HG02678 (cell line): ENCODE data around the gene VAC14.
"Not testable (repeated sequence)": the region's sequence is repeated elsewhere in the genome, so short reads cannot be mapped to it uniquely, and the experiment has no call there.

Experiments
- ATAC-seq: cut with Tn5 transposase; IDR thresholded peaks from one replicate; pipeline ENCODE4 v1.9.1; 2021; ENCODE audit warnings: mild to moderate bottlenecking, moderate library complexity; ENCODE audit not compliant: unreplicated experiment

VAC14 gene

DNA sequence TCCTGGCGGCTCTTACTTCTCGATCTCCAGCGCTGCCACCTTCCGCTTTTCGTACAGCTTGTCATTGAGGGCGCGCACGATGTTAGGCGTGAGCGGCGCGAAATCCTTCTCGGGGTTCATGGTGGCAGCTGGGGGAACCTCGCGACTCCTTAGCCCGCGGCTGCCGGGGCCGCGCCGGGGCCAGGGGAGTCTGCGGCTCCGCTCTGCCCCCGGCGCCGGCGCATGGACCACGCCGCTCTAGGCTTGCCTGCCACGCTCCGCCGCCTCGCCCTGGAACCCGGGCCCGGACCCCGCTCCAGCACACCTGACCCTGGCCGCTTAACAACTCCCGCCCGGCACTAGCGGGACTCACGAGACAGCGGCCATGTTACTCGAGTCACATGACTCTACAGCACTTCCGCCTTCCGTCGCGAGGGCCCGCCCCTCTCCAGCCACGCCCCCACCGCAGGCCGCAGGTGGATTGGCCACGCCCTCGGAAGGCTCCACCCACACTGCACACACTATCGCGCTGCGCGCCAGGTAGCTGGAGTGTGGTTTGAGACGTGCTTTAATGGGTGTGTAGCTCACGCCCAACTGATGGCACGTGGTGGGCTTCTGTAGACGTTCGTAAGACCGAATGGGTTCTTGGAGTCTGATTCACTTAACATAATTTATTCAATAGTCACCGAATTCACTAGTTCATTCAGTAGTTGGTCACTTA lies at the start of gene VAC14:
Gene VAC14 (minus strand): TSS at position 378 of the 700 bp plus-strand sequence. CDS start 258 bp downstream, at position 120.
- ATAC-seq, result peak; percentile 96

DNA sequence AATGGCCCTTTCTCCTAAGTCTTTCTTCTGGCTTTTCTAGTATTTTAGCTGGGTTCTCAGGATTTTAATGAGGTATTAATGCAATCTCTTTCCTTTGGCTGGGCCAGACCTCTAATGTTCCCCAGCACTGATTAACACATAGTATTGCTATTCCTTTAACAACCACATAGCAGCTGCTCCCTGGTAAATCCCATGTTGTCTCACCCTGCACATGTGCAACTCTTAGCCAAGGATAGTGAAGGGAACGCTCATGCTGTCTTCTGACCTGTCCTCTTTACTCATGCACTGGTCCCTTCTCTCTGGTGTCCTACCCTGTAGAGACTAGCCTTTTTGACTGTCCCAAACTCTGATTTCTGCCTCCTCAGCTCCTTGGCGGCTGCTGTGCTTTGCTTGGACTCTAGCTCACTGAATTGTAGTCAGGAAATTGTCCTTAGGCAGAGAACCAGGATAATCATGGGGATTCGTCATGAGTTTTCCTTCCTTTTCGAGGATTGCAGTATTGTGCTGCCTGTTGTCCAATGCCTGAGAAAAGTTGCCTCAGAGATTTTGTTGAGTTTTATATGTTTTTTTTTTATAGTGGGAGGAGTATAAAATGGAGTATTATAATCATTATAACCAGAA lies 22.6 kb upstream of the VAC14 start:
- ATAC-seq, result not testable (repeated sequence)

DNA sequence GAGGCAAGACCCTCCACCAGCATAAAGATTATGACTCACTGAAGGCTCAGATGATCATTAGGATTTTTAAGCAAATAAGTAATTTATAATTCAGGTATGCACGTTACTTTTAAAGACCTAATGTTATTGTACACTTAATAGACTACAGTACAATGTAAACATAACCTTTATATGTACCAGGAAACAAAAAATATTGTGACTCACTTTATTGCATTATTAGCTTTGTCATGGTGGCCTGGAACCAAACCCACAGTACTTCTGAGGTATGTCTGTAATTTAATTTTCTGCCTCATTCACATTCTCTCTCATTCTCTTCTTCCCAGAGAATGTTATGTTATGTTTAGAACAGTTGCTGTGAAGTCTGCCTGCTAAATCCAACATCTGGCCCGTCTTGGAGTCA lies 21.8 kb upstream of the VAC14 start:
- not testable (repeated sequence) for ATAC-seq

DNA sequence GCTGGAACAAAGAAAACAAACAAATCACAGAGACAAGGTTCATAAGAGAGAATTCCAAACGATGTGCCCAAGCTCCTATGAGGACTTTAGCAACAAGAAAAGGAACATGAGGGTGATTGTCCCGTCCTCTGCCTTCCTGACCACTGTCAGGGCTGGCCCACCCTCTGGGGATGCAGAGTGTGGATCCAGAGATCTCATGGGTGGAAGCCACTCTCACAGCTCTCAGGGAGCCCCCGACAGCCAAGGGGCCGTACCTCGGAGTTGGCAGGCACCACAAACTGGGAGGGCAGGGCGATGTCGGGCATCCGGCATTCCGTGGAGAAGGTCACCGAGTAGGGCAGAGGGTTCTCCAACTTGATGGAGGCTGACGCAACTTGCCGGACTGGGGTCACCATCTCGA lies 17.1 kb upstream of the VAC14 start:
- ATAC-seq, result not testable (repeated sequence)

DNA sequence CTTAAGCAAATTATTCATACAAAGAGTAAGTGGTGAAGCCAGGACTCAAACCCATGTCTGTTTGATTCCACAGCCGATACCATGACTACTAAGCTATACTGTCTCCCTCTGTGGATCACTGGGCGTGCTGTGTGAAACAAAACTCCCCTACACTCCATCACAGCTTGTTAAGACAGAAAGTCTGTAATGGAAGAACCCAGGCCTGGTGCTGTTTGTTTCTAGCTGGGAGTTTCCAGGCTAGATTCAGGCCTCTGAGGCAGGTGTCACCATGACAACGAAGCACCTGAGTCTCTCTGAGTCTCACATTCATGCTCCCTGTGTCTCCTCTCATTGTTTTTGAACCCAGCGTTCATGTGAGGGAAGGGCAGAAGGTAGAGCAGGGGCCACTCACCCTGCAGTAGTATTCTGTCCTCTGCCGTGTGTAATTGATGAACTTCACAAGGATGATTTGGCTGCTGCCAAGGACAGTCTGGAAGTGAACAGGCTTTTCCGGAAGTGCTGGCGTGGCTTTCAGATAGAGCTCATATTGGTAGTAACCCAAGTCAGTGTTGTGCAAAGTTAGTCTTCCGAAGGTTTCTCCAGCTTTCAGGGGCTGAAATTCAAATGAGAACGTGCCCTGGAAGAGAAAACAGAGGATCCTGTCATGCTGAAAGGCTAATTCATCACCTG lies 8.6 kb upstream of the VAC14 start:
- ATAC-seq, result no peak

DNA sequence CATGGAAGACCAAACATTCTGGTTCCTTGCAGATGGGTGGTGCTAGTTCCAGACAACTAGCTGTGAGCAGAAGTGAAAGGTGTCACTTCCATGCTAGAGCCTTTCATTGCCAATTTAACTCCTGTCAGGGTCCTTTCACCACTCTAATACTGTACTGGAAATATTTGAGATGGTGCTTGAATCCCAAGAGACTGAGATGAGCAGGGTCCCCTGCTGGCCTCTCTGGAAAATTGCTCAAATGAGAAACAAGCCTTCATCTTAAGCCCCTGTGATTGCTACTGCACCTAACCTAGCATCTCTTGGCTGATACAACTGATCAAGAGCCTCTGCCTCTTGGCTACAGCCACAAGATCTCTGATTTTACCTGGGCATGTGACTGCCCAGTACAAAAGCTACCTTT lies 7.4 kb upstream of the VAC14 start:
- ATAC-seq, result no peak

DNA sequence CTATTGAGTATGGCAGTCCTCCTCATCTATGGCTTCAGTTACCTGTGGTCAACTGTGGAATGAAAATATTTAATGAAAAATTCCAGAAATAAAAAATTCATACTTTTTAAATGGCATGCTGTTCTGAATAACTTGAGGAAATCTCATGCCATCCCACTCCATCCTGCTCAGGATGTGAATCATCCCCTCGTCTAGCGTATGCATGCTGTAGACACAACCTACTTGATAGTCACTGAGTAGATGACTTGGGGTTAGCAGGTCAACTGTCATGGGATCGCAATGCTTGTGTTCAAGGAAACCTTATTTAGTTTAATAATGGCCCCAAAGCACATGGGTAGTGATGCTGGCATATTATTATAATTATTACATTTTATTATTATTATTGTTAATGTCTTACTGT lies 4.8 kb upstream of the VAC14 start:
- ATAC-seq, result no peak

DNA sequence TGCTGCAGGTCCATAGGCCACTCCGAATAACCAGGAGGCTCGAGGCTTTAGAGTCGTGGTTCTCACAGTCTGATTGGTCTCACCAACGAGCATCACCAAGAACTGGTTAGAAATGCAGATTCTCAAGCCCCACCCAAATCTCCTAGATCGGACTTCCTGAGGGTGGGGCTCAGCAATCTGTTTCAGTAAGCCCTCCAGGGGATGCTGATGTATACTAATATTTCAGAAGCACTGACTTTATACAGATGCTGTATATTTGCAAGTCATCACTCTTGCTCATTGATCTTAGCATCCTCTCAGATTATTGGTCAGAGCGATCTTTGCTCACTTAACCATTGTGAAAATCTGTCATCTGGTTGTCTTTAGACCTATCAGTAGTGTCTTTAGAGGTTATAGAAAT lies 4.4 kb upstream of the VAC14 start:
- ATAC-seq, result no peak

DNA sequence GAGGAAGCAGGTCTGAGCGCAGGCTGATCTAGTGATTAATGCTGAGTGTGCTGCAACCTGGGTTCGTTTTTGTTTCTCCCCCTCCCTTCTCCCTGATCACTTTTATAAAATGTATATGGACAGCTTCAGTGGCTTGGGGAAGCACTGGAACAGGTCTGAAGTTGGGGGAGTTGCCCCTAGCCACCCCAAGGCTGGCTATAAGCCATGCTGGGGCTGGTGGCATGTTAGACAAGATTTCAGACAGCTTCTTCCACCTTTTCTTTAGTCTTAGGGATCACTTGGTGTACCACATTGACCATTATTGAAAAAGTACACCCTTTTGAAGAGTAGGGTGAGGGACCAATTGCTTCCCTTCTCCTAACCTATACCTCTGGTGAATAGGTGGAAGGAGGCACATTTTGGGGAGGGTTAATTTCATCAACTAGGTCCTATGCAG lies 3.8 kb upstream of the VAC14 start:
- ATAC-seq, result no peak

DNA sequence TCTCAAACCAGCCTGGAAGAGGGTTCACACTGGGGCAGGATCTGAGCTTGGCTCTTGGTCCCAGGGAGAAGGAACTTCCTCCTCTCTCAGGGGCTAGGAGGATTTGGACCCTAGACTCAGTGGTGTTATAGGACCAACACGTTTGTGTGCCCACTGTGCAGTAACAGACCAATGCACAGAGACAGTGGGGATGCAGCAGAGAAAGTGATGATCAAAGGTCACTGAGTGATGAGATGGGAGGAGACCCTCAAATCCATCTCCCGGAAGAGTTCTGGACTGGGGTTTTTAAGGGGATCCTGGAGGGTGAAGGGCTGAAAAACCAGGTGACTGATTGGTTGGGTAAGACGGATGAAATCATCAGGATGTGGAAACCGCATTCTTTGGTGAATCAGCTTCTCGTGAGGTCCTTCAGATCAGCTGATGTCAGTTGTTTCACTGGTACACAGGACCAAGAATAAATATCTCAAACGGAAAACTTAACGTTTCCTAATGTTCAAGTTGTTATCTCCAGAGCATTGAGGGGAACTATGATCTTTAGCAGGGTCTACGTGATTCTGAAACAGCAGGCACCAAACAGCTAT lies 3.3 kb upstream of the VAC14 start:
- ATAC-seq, result no peak

DNA sequence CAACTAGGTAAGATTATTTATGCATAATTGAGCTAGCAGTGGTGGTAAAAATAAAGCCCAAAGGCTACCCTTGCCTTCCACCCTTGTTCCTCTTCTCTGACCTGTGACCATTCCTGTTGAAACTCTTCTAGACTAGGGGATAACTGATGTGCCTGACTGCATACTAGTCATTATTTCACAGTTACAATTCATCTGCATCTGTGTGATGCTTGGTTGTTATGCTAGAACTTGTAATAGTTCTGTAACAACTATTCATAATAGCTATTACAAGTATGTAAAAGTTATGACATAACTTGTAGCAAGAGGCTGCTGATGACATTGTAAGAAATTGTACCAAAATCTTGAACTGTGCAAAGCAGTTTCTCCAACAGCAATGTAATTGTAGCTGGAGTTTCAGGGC lies 2.4 kb upstream of the VAC14 start:
- ATAC-seq, result no peak

DNA sequence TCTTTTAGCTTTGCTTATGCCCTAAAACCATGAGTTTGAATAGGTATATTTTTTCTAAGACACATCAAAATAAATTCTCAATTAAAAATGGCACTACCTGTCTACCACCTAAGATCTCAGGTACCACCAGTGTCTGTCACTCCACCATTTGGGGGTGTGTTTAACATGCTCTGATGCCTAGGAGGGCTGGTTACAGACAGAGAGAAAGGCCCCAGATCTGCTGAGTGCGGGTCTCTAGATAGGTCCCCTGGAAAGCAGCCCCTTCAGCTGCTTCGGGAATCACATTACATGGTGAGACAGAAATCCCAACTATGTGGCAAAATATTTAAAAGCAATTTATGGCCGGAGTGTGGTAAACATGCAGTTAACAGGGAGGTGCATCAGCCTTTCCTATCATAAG lies 653 bp upstream of the VAC14 start:
- no peak for ATAC-seq

DNA sequence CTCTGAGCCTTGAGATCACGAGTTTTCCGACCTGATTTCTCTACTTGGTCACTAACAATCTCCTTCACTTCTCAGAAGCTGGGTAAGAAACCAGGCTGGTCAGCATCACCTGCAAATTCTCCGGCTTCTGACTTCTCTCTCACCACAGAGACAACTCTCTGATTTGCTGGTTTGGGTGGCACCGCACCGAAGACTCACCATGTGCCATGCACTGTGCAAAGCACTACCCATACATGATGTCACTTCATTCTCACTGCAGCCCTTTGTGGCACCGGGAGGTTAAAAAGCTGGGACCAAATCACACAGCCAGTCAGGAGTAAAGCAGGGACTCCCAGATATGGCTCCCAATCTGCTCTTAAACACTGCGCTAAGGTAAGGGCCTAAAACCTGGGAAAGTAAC lies 647 bp downstream of the VAC14 start:
- no peak for ATAC-seq

DNA sequence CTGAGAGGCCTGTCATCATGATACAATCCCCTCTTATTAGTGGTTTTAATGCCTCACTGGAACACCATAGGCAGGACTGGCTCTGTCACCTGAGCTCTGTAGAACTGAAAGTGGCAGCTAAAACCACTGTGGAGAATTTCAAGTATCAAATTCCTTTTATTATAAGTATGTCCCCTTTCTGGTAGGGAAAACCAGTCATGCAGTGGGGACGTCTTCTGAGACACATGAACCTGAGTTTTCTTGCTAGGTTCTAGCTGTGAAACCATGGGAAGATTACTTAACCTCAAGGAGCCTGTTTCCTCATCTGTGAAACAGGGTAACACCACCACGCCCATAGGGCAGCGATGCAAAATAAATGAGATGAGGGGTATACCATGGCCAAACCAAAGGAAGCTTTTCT lies 4.7 kb downstream of the VAC14 start:
- no peak for ATAC-seq

DNA sequence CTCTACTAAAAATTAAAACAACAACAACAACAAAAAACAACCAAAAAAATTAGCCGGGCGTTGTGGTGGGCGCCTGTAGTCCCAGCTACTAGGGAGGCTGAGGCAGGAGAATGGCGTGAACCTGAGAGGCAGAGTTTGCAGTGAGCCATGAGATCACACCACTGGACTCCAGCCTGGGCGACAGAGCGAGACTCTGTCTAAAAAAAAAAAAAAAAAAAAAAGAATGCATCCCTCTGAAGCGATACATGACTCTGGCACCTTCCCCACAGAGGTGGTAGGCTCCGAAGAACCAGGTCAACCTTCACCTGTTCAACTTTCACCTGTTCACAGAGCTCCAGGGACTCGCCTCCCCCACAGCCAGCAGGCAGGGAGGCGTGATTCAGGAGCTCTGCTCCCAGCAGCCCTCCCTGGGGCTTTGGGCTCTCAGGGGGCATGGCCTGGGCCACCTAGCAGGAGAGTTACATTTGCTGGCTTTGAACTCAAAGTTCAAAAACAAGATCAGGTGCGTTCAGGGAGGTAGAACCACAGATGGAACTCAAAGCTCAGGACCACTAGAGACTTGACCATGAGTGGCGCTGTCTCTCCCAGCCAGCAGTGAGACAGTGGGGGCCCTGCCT lies 5.6 kb downstream of the VAC14 start:
- ATAC-seq, result no peak

DNA sequence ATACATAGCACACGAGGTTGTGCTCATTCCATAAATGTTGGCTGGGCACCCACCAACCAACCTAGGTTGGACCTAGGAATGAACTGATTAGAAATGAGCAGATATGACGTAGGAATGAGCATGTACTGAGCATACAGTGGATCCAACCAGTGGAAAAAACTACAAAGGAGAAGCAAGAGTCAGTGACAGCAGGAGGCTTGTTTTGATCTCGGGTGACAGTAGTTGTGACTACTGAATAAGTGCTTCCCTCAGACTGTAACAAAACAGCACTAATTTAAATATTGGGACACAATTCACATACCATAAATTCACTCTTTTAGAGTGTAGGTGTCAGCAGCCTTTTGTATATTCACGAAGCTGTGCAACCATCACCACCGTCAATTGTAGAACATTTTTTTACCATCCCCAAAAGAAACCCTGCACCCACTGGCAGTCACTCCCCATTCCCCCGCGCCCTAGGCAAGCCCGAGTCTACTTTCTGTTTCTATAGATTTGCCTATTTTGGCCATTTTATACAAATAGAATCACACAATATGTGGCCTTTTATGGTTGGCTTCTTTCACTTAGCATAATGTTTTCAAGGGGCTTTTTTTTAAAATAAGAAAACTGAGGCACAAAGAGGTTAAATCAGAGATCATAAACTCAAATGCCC lies 7.0 kb downstream of the VAC14 start:
- ATAC-seq, result peak; percentile 61

DNA sequence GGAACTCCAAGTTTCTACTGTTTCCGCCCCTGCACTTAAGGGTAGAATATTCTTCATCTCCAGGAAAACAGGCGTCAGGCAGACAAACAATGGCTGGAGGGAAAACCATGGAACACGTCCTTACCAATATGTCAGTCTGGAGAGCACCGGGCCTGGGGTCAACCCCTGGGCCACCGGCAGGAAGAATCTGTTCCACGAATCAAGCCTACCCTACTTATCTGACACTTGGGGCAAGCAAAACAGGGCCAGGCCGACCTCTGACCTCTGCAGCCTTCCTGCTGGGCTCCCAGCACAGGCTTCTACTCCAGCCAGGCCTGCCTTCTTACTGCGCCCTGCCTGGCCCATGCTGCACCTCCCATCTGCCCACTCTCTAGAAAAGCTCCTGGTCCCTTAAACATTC lies 10.1 kb downstream of the VAC14 start:
- no peak for ATAC-seq

DNA sequence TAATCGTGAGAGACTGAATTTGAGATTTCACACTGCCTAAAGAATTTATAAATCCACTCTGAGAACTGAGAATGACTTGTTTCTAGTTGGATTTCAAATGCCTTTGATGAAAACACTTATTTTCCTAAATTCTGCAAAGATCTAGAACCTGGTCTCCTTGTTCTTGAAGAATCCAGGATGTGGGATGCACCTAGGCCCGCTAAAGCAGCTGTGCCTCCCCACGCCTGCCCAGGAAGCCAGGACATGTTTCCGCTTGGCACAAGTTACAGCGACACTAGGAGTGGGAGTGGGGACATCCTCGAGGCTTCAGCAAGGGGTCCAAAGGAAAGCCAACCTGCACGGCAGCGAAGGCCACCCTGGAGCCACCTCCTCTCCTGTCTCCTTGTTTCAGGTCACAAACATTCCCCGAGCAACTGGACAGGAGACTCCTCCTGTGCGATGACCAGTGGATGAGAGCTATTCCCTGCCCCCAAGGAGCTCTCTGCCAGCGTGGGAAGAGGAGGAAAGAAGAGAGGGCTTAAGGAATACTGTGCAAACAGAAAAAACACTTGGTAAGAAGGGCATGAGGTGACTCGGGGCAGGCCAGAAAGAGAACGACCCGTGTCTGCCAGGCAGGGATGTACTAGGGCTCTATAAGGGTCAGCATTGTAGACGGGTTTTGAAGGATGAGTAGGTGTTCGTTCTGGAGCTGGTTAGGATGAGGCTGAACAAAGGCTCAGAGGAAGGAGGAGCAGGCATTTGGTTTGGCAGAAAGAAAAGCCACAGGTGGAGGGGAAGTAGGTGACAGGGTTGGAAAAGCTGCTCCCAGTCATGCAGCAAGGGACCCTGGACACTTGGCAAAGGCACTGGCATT lies 11.1 kb downstream of the VAC14 start:
- no peak for ATAC-seq

DNA sequence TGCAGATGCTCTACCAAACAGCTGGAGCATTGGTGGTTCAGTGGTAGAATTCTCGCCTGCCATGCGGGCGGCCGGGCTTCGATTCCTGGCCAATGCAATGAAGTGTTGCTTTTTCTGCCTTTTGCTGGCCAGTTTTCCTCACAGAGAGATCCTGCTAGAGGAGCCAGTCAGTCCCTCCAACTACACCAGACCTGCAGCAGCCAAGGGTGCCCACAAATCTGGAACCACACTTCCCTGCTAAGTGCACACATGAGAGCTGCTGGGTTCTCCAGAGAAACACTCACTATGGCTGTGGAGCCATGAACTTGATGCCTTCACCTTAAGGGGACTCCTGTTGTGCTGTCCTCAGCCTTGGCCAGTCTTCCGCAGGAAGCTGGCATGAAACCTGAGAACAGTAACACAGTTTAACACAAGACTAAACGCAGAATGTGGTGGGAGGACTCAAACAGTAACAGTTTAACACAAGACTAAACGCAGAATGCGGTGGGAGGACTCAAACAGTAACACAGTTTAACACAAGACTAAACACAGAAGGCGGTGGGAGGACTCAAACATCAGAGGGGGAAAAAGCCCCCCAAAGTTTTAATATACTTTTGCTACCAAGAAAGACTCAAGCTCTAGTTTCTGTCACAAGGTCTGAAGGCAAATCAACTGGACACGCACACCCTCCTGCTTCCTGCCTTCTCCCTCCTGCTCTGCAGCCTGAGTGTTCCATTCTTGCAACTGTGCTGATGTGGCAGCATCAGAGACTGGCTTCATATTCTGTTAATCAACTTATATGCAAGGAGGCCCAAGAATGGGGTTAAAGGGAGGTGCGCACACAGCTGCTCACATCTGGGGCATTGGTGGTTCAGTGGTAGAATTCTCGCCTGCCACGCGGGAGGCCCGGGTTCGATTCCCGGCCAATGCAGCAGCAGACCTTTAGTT lies 12.0 kb downstream of the VAC14 start:
- ATAC-seq, result no peak
